H1 (cell line): ENCODE results near the gene TNFRSF11A. TPM values are rescaled to one million over a fixed set of nuclear protein-coding genes. Genes with fewer than 3 reads are reported as not detected.

Experiments used
- CTCF ChIA-PET: fragments of 300-600 bp; sonication (Branson Sonifier 250); formaldehyde crosslinking; loops from one replicate; lab custom pipeline; 2021; ENCODE audit not compliant: partially characterized antibody; lab: Charles Lee
- POLR2A ChIA-PET: fragments of 300-600 bp; sonication (Branson Sonifier 250); formaldehyde crosslinking; loops from one replicate; lab custom pipeline; 2021; ENCODE audit warnings: inconsistent platforms; ENCODE audit not compliant: partially characterized antibody; lab: Charles Lee
- DNase-seq, 2 experiments: peaks; one replicate each; pipeline versions ENCODE4 v3.0.0 to v3.0.0-alpha.2; 2010 to 2022; ENCODE audit warnings: low spot score in 2 of 2, low read depth in 1 of 2, mixed read lengths in 1 of 2
- FAIRE-seq: peaks from 2 replicates; lab custom pipeline; 2011; peaks lifted over from hg19 to GRCh38; lab: Jason Lieb, UNC
- H2AFZ ChIP-seq: 2 replicates; pipeline ENCODE4 v1.8.1; 2012; ENCODE audit warnings: low read length, inconsistent platforms
- H2AK5ac ChIP-seq: 2 replicates; pipeline ENCODE4 v1.6.1; 2013; ENCODE audit warnings: low read depth, low read length
- H2BK120ac ChIP-seq: replicated peaks from 2 replicates; pipeline ENCODE3; 2013; ENCODE audit warnings: low read depth, low read length, inconsistent platforms
- H2BK12ac ChIP-seq: 2 replicates; pipeline ENCODE4 v1.6.1; 2013; ENCODE audit warnings: low read depth, low read length
- H2BK15ac ChIP-seq: 2 replicates; pipeline ENCODE4 v1.6.1; 2013; ENCODE audit warnings: low read length
- H2BK20ac ChIP-seq: 2 replicates; pipeline ENCODE4 v1.6.1; 2013; ENCODE audit warnings: low read length
- H2BK5ac ChIP-seq: 2 replicates; pipeline ENCODE4 v1.6.1; 2013; ENCODE audit warnings: low read depth, low read length
- H3K14ac ChIP-seq: 2 replicates; pipeline ENCODE4 v1.6.1; 2013; ENCODE audit warnings: inconsistent platforms; ENCODE audit not compliant: insufficient read length
- H3K18ac ChIP-seq: 2 replicates; pipeline ENCODE4 v1.6.1; 2013; ENCODE audit warnings: low read length; ENCODE audit errors: extremely low read depth
- H3K23ac ChIP-seq: 2 replicates; pipeline ENCODE4 v1.6.1; 2013; ENCODE audit warnings: inconsistent platforms; ENCODE audit not compliant: insufficient read length
- H3K23me2 ChIP-seq: 2 replicates; pipeline ENCODE4 v1.6.1; 2013; ENCODE audit warnings: low read depth, low read length
- H3K27ac ChIP-seq: 2 replicates; pipeline ENCODE4 v1.6.1; 2011; ENCODE audit warnings: low read depth, low read length, inconsistent platforms
- H3K27me3 ChIP-seq, 4 experiments: replicated peaks in 1 of 4; 1 replicate in 1 of 4; 2 replicates in 3 of 4; pipeline versions ENCODE4 v1.6.1 to v1.8.1; 2011 to 2013; ENCODE audit warnings: low read length in 3 of 4, mild to moderate bottlenecking in 3 of 4, inconsistent platforms in 2 of 4, mixed read lengths in 2 of 4, moderate library complexity in 1 of 4; ENCODE audit not compliant: control insufficient read depth in 3 of 4, insufficient read depth in 3 of 4; ENCODE audit errors: extremely low read depth in 1 of 4
- H3K36me3 ChIP-seq, 4 experiments: 2 replicates each; pipeline versions ENCODE4 v1.6.1 to v1.8.1; 2011 to 2013; ENCODE audit warnings: mild to moderate bottlenecking in 4 of 4, low read length in 3 of 4, moderate library complexity in 2 of 4, control low read depth in 1 of 4, inconsistent platforms in 1 of 4; ENCODE audit not compliant: insufficient read depth in 4 of 4, control insufficient read depth in 2 of 4
- H3K4ac ChIP-seq: replicated peaks from 2 replicates; pipeline ENCODE3; 2013; ENCODE audit warnings: low read length, low read depth, mixed read lengths, inconsistent platforms; ENCODE audit not compliant: insufficient read length
- H3K4me1 ChIP-seq, 4 experiments: replicated peaks in 1 of 4; 1 replicate in 1 of 4; 2 replicates in 3 of 4; pipeline versions ENCODE4 v1.6.1 to v1.8.1; 2011 to 2013; ENCODE audit warnings: low read length in 3 of 4, inconsistent platforms in 2 of 4, mixed read lengths in 1 of 4; ENCODE audit not compliant: insufficient read depth in 4 of 4, control insufficient read depth in 3 of 4
- H3K4me2 ChIP-seq, 2 experiments: 2 replicates each; pipeline versions ENCODE4 v1.6.1 to v1.8.1; 2011 to 2013; ENCODE audit warnings: low read depth in 2 of 2, low read length in 2 of 2, control low read depth in 1 of 2, inconsistent platforms in 1 of 2, mild to moderate bottlenecking in 1 of 2; ENCODE audit not compliant: insufficient read depth in 1 of 2
- H3K4me3 ChIP-seq, 4 experiments: fragments of 200-600, 300-600 bp in 1 of 4; sonication (generic), shearing (Covaris generic), sonication (Bioruptor Twin) in 1 of 4; 2 replicates each; pipeline versions ENCODE4 v1.5.1 to v1.8.1; 2011 to 2016; ENCODE audit warnings: low read length in 4 of 4, low read depth in 3 of 4, control low read depth in 2 of 4, inconsistent platforms in 2 of 4, mild to moderate bottlenecking in 2 of 4, mixed read lengths in 1 of 4, moderate library complexity in 1 of 4; ENCODE audit not compliant: insufficient read depth in 2 of 4; ENCODE audit errors: extremely low read depth in 1 of 4
- H3K56ac ChIP-seq: replicated peaks from 2 replicates; pipeline ENCODE3; 2013; ENCODE audit warnings: low read depth, mild to moderate bottlenecking, mixed read lengths, low read length, inconsistent platforms; ENCODE audit not compliant: insufficient read length
- H3K79me1 ChIP-seq: 2 replicates; pipeline ENCODE4 v1.6.1; 2013; ENCODE audit warnings: low read depth, low read length, control low read depth
- H3K79me2 ChIP-seq, 2 experiments: 2 replicates each; pipeline versions ENCODE4 v1.6.1 to v1.8.1; 2012 to 2013; ENCODE audit warnings: low read length in 2 of 2, mild to moderate bottlenecking in 2 of 2, inconsistent platforms in 1 of 2; ENCODE audit not compliant: insufficient read depth in 2 of 2, control insufficient read depth in 1 of 2
- H3K9ac ChIP-seq, 4 experiments: replicated peaks in 1 of 4; 1 replicate in 1 of 4; 2 replicates in 3 of 4; pipeline versions ENCODE4 v1.6.1 to v1.8.1; 2011 to 2013; ENCODE audit warnings: low read depth in 3 of 4, low read length in 3 of 4, control low read depth in 2 of 4, mild to moderate bottlenecking in 2 of 4, moderate library complexity in 2 of 4, inconsistent platforms in 1 of 4; ENCODE audit errors: extremely low read depth in 1 of 4
- H3K9me3 ChIP-seq, 2 experiments: 2 replicates each; pipeline versions ENCODE4 v1.6.1 to v1.8.1; 2012 to 2013; ENCODE audit warnings: mild to moderate bottlenecking in 2 of 2, moderate library complexity in 2 of 2, control low read depth in 1 of 2, inconsistent platforms in 1 of 2, low read depth in 1 of 2, low read length in 1 of 2, mixed read lengths in 1 of 2; ENCODE audit not compliant: insufficient read depth in 2 of 2
- H4K20me1 ChIP-seq, 2 experiments: replicated peaks in 1 of 2; 2 replicates each; pipeline versions ENCODE3 to v1.8.1; 2011 to 2013; ENCODE audit warnings: inconsistent platforms in 2 of 2, low read length in 2 of 2, mild to moderate bottlenecking in 1 of 2; ENCODE audit not compliant: insufficient read depth in 2 of 2, control insufficient read depth in 1 of 2
- H4K5ac ChIP-seq: 2 replicates; pipeline ENCODE4 v1.6.1; 2013; ENCODE audit warnings: low read length, low read depth, mixed read lengths, inconsistent platforms; ENCODE audit not compliant: insufficient read length
- H4K8ac ChIP-seq: 2 replicates; pipeline ENCODE4 v1.8.0; 2013; ENCODE audit warnings: mild to moderate bottlenecking, moderate library complexity, low read length, inconsistent platforms; ENCODE audit not compliant: insufficient read depth; ENCODE audit errors: extremely low read depth
- H4K91ac ChIP-seq: replicated peaks from 2 replicates; pipeline ENCODE3; 2013; ENCODE audit warnings: low read length, mixed read lengths, inconsistent platforms; ENCODE audit not compliant: insufficient read length
- CBX5 ChIP-seq: fragments of 300-800, 300-1000 bp; sonication (generic); IDR thresholded peaks from 2 replicates; pipeline ENCODE4 v1.7.1; 2016; ENCODE audit warnings: antibody characterized with exemption, low read length, low read depth
- JUN ChIP-seq: IDR thresholded peaks from 2 replicates; pipeline ENCODE4 v1.6.1; 2011; ENCODE audit warnings: low read depth, mild to moderate bottlenecking, improper control_type of control experiment, low read length
- NRF1 ChIP-seq: IDR thresholded peaks from 2 replicates; pipeline ENCODE4 v1.6.1; 2011; ENCODE audit warnings: mild to moderate bottlenecking, low read depth, low read length, improper control_type of control experiment
- RAD21 ChIP-seq, 2 experiments: IDR thresholded peaks in 1 of 2; conservative IDR thresholded peaks in 1 of 2; 2 replicates each; pipeline ENCODE4 v1.6.1; 2011; ENCODE audit warnings: low read depth in 2 of 2, low read length in 2 of 2, improper control_type of control experiment in 1 of 2, inconsistent platforms in 1 of 2, mild to moderate bottlenecking in 1 of 2, moderate library complexity in 1 of 2
- RBBP5 ChIP-seq: IDR thresholded peaks from 2 replicates; pipeline ENCODE4 v1.7.1; 2012; ENCODE audit warnings: low read depth, mild to moderate bottlenecking, inconsistent platforms, low read length, moderate library complexity, borderline replicate concordance
- SUZ12 ChIP-seq: fragments of 200-600 bp; sonication (generic); IDR thresholded peaks from 2 replicates; pipeline ENCODE4 v1.6.1; 2012; ENCODE audit warnings: mild to moderate bottlenecking, inconsistent platforms, low read length, moderate library complexity, mixed read lengths
- TBP ChIP-seq: IDR thresholded peaks from 2 replicates; pipeline ENCODE4 v1.6.1; 2011; ENCODE audit warnings: low read depth, low read length, improper control_type of control experiment
- TCF12 ChIP-seq: IDR thresholded peaks from 2 replicates; pipeline ENCODE4 v1.6.1; 2011; ENCODE audit warnings: low read depth, mild to moderate bottlenecking, low read length
- WGBS, 2 experiments: shearing (Covaris generic) in 1 of 2; methylation state at CpG; one replicate each; pipeline versions ENCODE4 v1.1.6 to v1.1.7; 2013 to 2015; ENCODE audit warnings: low lambda C conversion rate in 2 of 2, mixed read lengths in 2 of 2, inconsistent platforms in 1 of 2, low coverage in 1 of 2, missing lambda C conversion rate in 1 of 2; ENCODE audit not compliant: insufficient replicate concordance in 2 of 2, insufficient coverage in 1 of 2, insufficient read length in 1 of 2; ENCODE audit errors: extremely low coverage in 1 of 2, missing lambda C conversion rate in 1 of 2; 5-methylcytosine and 5-hydroxymethylcytosine counted together
- polyA plus RNA-seq, 7 experiments: library from polyadenylated mRNA; depleted of rRNA in 3 of 7; stranded (reverse) in 5 of 7; unstranded in 2 of 7; fragments of >200 nt in 5 of 7; fragments of 200-250 nt in 2 of 7; gene quantifications; 1 replicate in 5 of 7; 2 replicates in 1 of 7; 4 replicates in 1 of 7; pipeline versions ENCODE4 v1.2.1 to v1.2.3, GENCODE V29; 2011 to 2013; ENCODE audit warnings: missing spikeins in 2 of 7, mixed read lengths in 2 of 7
- total RNA-seq: library from RNA; stranded (reverse); fragmentation: NEBNext Ultra II Directional; extraction: Animal tissue kit (Norgen Biotek cat#: 25700); gene quantifications from 2 replicates; pipeline ENCODE4 v1.2.1, GENCODE V29; 2021
- TF ChIP-seq, protein P1 (sequence below), 3 experiments: IDR thresholded peaks; 1 replicate in 2 of 3; 2 replicates in 1 of 3; pipeline versions ENCODE4 v1.5.1 to v1.6.1; 2011; ENCODE audit warnings: low read length in 3 of 3, mild to moderate bottlenecking in 3 of 3, inconsistent platforms in 2 of 3, low read depth in 1 of 3, moderate library complexity in 1 of 3; ENCODE audit not compliant: insufficient read depth in 1 of 3; ENCODE audit errors: control extremely low read depth in 1 of 3
- TF ChIP-seq, protein P2 (sequence below): IDR thresholded peaks from 2 replicates; pipeline ENCODE4 v1.6.1; 2012; ENCODE audit warnings: low read length, inconsistent platforms

Gene TNFRSF11A
- total and polyA plus RNA-seq, 2 of the 8 experiments (the other 6 are each of a cell fraction or from before 2014, with no cell fraction given) = 8.7 to 10.6 TPM

DNA sequence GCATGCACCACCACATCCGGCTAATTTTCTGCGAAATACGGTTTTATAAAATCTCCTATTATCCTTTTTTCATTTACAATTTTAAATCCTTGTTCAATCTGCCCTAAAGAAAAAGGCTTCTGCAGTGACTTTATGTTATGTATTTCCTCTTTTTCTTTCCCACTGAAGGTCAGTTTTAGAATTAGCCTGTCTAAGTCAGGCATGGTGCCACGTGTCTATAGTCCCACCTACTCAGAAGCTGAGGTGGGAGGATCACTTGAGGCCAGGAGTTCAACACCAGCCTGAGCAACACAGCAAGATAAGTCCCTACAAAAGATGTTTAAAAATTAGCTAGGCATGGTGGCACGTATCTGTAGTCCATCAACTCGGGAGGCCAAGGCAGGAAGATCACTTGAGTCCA is 39.8 kb upstream of the TNFRSF11A start:
- peaks cover 0 to 12% (median 3%) of the 10 kb centered on the region in 4 experiments; a peak in 4 of 8 replicates for H3K36me3 ChIP-seq
- H2BK12ac ChIP-seq = no peak overlapping the region
- H3K27me3 ChIP-seq = no peaks in the 10 kb centered on the region
- no peak overlapping the region for H3K4ac ChIP-seq
- H2BK15ac ChIP-seq = no peak overlapping the region
- no peak overlapping the region for H4K5ac ChIP-seq
- no peak overlapping the region for H3K56ac ChIP-seq
- H2BK120ac ChIP-seq = no peak overlapping the region
- no peaks in the 10 kb centered on the region for H3K79me1 ChIP-seq
- TF ChIP-seq RAD21 (IDR thresholded peaks at IDR 0.05 in 1 of 2, conservative IDR thresholded peaks at IDR 0.05 in 1 of 2; ENCODE audit: low read depth in 2 of 2, low read length in 2 of 2) (no peak), CBX5 (no peak), TBP (no peak), RBBP5 (no peak), JUN (no peak), TCF12 (no peak), SUZ12 (no peak), NRF1 (no peak)
- TF ChIP-seq, protein P1, sequence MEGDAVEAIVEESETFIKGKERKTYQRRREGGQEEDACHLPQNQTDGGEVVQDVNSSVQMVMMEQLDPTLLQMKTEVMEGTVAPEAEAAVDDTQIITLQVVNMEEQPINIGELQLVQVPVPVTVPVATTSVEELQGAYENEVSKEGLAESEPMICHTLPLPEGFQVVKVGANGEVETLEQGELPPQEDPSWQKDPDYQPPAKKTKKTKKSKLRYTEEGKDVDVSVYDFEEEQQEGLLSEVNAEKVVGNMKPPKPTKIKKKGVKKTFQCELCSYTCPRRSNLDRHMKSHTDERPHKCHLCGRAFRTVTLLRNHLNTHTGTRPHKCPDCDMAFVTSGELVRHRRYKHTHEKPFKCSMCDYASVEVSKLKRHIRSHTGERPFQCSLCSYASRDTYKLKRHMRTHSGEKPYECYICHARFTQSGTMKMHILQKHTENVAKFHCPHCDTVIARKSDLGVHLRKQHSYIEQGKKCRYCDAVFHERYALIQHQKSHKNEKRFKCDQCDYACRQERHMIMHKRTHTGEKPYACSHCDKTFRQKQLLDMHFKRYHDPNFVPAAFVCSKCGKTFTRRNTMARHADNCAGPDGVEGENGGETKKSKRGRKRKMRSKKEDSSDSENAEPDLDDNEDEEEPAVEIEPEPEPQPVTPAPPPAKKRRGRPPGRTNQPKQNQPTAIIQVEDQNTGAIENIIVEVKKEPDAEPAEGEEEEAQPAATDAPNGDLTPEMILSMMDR (IDR thresholded peaks at IDR 0.05; ENCODE audit: control extremely low read depth in 1 of 3, insufficient read depth in 1 of 3, low read depth in 1 of 3, low read length in 3 of 3) = no peak
- TF ChIP-seq, protein P2, sequence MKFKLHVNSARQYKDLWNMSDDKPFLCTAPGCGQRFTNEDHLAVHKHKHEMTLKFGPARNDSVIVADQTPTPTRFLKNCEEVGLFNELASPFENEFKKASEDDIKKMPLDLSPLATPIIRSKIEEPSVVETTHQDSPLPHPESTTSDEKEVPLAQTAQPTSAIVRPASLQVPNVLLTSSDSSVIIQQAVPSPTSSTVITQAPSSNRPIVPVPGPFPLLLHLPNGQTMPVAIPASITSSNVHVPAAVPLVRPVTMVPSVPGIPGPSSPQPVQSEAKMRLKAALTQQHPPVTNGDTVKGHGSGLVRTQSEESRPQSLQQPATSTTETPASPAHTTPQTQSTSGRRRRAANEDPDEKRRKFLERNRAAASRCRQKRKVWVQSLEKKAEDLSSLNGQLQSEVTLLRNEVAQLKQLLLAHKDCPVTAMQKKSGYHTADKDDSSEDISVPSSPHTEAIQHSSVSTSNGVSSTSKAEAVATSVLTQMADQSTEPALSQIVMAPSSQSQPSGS = no peak
- H2BK20ac ChIP-seq = no peak overlapping the region
- H3K23ac ChIP-seq = no peak overlapping the region
- H3K79me2 ChIP-seq = no peaks in the 10 kb centered on the region
- H3K18ac ChIP-seq = no peak overlapping the region
- H3K27ac ChIP-seq = no peak overlapping the region
- H3K14ac ChIP-seq = no peak overlapping the region
- H3K9me3 ChIP-seq = no peaks in the 10 kb centered on the region
- no peak overlapping the region for H2AK5ac ChIP-seq
- no peak overlapping the region for H2BK5ac ChIP-seq
- H3K23me2 ChIP-seq = no peaks in the 10 kb centered on the region
- no peak overlapping the region for H2AFZ ChIP-seq
- no peaks in the 10 kb centered on the region for H3K4me1 ChIP-seq
- no peak for DNase-seq
- FAIRE-seq = no peak
- POLR2A ChIA-PET = no interaction called here
- WGBS, 2 experiments = 85 to 100% methylated on average over 2 to 6 of the region's 6 CpGs
- no peaks in the 10 kb centered on the region for H4K20me1 ChIP-seq
- no peak overlapping the region for H3K4me2 ChIP-seq
- no peak overlapping the region for H4K91ac ChIP-seq
- no peak overlapping the region for H3K9ac ChIP-seq
- H4K8ac ChIP-seq = no peak overlapping the region
- H3K4me3 ChIP-seq = no peak overlapping the region
- CTCF ChIA-PET = interaction anchor here (0.7 to 2.4 kb wide), 3 partner anchors 36 to 153 kb away, joined by 3 to 11 read pairs (median 3); no protein-coding TSS in a partner anchor
